ENCODE results near the gene ZFYVE21.
"Not testable (repeated sequence)": the region's sequence is repeated elsewhere in the genome, so short reads cannot be mapped to it uniquely, and the experiment has no call there.

DNA sequence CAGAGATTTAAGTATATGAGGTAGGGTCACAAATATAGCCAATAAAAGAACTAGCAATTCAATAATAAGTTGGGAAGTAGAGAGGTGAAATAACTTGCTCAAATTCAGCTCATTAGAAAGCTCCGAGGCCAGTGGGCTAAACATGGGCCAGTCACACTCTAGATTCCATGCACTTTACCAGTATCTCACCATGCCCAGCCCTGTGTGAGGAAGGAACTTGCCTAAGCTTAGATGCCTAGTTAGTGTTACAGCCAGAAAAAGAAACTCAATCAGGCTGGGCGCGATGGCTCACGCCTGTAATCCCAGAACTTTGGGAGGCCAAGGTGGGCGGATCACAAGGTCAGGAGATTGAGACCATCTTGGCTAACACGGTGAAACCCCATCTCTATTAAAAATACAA, 60.7 kb downstream of the ZFYVE21 start:
- not testable (repeated sequence) for TF ChIP-seq CTCF (IDR thresholded peaks at IDR 0.05; ENCODE audit: borderline replicate concordance, extremely low read depth, low read length, poor library complexity, severe bottlenecking); EZH2 (IDR thresholded peaks at IDR 0.05; ENCODE audit: borderline replicate concordance, low read depth, low read length, severe bottlenecking)
